Stimulated activated naive CD4-positive, alpha-beta T cell (primary cell): ENCODE results near the gene MAP3K12.

Experiments
- DNase-seq, 6 experiments: peaks; one replicate each; lab custom pipeline; 2025; lab: John Stamatoyannopoulos, UW

MAP3K12 gene

GRCh38 chr12:53431187-53431586 is 68.1 kb downstream of the MAP3K12 start:
- no peak for DNase-seq

GRCh38 chr12:53430116-53430515 is 69.1 kb downstream of the MAP3K12 start:
- DNase-seq, result no peak
